ENCODE results near the gene POLR3C.

The POLR3C gene

GRCh38 chr1:145871994-145872924 lies 48.3 kb downstream of the POLR3C start:
- peak in 1 of 2 experiments; percentile 35 for DNase-seq

- no peak for DNase-seq
Observed at GRCh38 chr1:145874646-145875045, 50.6 kb downstream of the POLR3C start.

- no peak for DNase-seq
Observed at GRCh38 chr1:145877923-145878486, 54.0 kb downstream of the POLR3C start.

- DNase-seq, result no peak
Observed at GRCh38 chr1:145878724-145879123, 54.7 kb downstream of the POLR3C start.

GRCh38 chr1:145879775-145880174 lies 55.8 kb downstream of the POLR3C start:
- DNase-seq, result peak in 1 of 2 experiments; percentile 35

GRCh38 chr1:145884675-145885074 lies 60.7 kb downstream of the POLR3C start:
- DNase-seq, result no peak

GRCh38 chr1:145885738-145886287 lies 61.8 kb downstream of the POLR3C start, which contains the start of gene ANKRD35:
Gene ANKRD35, minus strand, starts transcription at chr1:145885866. Its CDS starts 108 bp downstream, at chr1:145885758.
- peak; percentile 78 to 97 for DNase-seq

- DNase-seq, result no peak
Observed at GRCh38 chr1:145886390-145886789, 62.4 kb downstream of the POLR3C start.

GRCh38 chr1:145886816-145887215 lies 62.8 kb downstream of the POLR3C start:
- no peak for DNase-seq

- DNase-seq, result no peak
Observed at GRCh38 chr1:145887631-145888030, 63.6 kb downstream of the POLR3C start.

GRCh38 chr1:145889722-145890121 lies 65.7 kb downstream of the POLR3C start:
- DNase-seq, result no peak

GRCh38 chr1:145891143-145891542 lies 67.1 kb downstream of the POLR3C start:
- DNase-seq, result no peak

GRCh38 chr1:145891587-145892485 lies 67.8 kb downstream of the POLR3C start:
- peak; percentile 99 to 100 for DNase-seq

- no peak for DNase-seq
Observed at GRCh38 chr1:145892486-145893087, 68.6 kb downstream of the POLR3C start.

GRCh38 chr1:145893306-145894055 lies 69.5 kb downstream of the POLR3C start:
- DNase-seq, result no peak

Measured in NCI-H526 (cell line).